ENCODE measurements around the gene ANKAR. TPM values are rescaled to one million over a fixed set of nuclear protein-coding genes. Genes with fewer than 3 reads are reported as not detected.
A peak's percentile ranks its signal among the peaks of the same experiment; 100 is the strongest.

The ANKAR gene
- total and polyA plus RNA-seq, 9 of the 15 experiments (the other 6 are each of a cell fraction or from before 2014, with no cell fraction given) = 0.04 to 0.52 (median 0.39) TPM

DNA sequence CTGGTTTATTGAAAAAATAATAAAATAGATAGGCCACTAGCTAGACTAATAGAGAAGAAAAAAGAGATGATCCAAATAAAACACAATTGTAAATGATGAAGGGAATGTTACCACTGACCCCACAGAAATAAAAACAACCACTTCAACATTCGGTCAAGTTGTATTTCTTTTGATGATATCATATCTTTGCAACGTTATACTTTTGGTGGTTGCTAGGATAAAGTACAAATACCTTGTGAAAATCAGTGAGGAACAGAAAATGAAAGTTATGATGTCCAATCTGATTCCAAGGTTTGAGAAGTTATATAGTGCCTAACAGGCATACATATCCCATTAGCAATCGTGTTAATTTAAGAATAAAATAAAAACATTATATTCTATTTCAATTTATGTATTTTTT lies 19.8 kb upstream of the ANKAR start (continued):
- TF ChIP-seq, protein P1, sequence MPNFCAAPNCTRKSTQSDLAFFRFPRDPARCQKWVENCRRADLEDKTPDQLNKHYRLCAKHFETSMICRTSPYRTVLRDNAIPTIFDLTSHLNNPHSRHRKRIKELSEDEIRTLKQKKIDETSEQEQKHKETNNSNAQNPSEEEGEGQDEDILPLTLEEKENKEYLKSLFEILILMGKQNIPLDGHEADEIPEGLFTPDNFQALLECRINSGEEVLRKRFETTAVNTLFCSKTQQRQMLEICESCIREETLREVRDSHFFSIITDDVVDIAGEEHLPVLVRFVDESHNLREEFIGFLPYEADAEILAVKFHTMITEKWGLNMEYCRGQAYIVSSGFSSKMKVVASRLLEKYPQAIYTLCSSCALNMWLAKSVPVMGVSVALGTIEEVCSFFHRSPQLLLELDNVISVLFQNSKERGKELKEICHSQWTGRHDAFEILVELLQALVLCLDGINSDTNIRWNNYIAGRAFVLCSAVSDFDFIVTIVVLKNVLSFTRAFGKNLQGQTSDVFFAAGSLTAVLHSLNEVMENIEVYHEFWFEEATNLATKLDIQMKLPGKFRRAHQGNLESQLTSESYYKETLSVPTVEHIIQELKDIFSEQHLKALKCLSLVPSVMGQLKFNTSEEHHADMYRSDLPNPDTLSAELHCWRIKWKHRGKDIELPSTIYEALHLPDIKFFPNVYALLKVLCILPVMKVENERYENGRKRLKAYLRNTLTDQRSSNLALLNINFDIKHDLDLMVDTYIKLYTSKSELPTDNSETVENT (CRISPR knock-in tag; IDR thresholded peaks at IDR 0.05) = no peak
- TF ChIP-seq ZKSCAN3 (CRISPR knock-in tag; IDR thresholded peaks at IDR 0.05) (no peak), CHD4 (IDR thresholded peaks at IDR 0.05; ENCODE audit: insufficient read depth, insufficient replicate concordance, low read depth, low read length, poor library complexity, severe bottlenecking) (no peak), CHD1 (IDR thresholded peaks at IDR 0.05; ENCODE audit: low read length) (no peak), THRAP3 (IDR thresholded peaks at IDR 0.05; ENCODE audit: borderline replicate concordance) (no peak), NFIX (CRISPR knock-in tag; IDR thresholded peaks at IDR 0.05; ENCODE audit: low read depth) (no peak), XRCC4 (IDR thresholded peaks at IDR 0.05; ENCODE audit: extremely low read depth, insufficient read depth, insufficient read length) (no peak), SMAD1 (IDR thresholded peaks at IDR 0.05; ENCODE audit: low read depth, low read length, partially characterized antibody) (no peak), LEF1 (IDR thresholded peaks at IDR 0.05) (no peak)

DNA sequence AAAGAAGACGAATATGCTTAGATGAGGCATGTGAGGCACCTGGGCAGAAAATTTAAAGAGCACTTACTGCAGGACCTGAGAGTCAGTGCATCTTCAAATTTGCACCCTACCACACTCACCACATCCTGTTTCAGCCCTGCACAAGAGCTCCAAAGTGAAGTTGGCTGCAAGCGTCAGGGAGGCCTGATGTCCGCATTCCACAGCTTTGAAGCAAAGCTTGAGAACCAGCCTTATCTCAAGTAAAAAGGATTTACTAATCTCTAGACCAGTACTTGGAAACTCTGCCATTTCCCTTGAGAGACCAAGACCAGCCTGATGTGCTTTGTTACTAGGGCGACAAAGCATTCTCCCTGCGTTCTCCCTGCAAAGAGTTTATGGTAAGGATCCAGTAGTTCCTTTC lies 16.6 kb upstream of the ANKAR start:
- Histone ChIP-seq H3K79me2 (ENCODE audit: control insufficient read depth, insufficient read depth, low read length) (peaks cover 16% of the 10 kb centered on the region), H4K20me1 (replicated peaks; ENCODE audit: control insufficient read depth, insufficient read depth, low read length) (no peaks in the 10 kb centered on the region), H3K9me3 (replicated peaks; ENCODE audit: control insufficient read depth, insufficient read depth, low read depth, low read length) (no peaks in the 10 kb centered on the region), H3K36me3 (ENCODE audit: control insufficient read depth, insufficient read depth, low read length) (no peaks in the 10 kb centered on the region), H3K4me3 (no peak overlapping the region), H3K27ac (ENCODE audit: extremely low read depth, low read depth, low read length) (no peak overlapping the region), H3K4me2 (ENCODE audit: insufficient read depth, low read length) (no peak overlapping the region), H3K9ac (ENCODE audit: insufficient read depth in 1 of 2, low read depth in 2 of 2, low read length in 2 of 2) (no peak overlapping the region), H2AFZ (ENCODE audit: low read depth, low read length) (no peak overlapping the region), H3K9me1 (ENCODE audit: control insufficient read depth, insufficient read depth, low read length) (no peaks in the 10 kb centered on the region), H3K27me3 (ENCODE audit: control insufficient read depth in 2 of 2, insufficient read depth in 2 of 2, low read length in 2 of 2) (no peaks in the 10 kb centered on the region), H3K4me1 (replicated peaks in 1 of 2; ENCODE audit: control insufficient read depth in 2 of 2, insufficient read depth in 2 of 2, low read length in 2 of 2) (no peaks in the 10 kb centered on the region; a peak in 1 of 5 replicates)
- FAIRE-seq (peak; percentile 42), DNase-seq (ENCODE audit: extremely low read depth in 1 of 4, low spot score in 3 of 4) (peak in 1 of 4 experiments; percentile 14), ATAC-seq (no peak)
- no peak for TF ChIP-seq DMBX1 (CRISPR knock-in tag; IDR thresholded peaks at IDR 0.05; ENCODE audit: borderline replicate concordance)
- TF ChIP-seq RCOR1 (IDR thresholded peaks at IDR 0.05; ENCODE audit: borderline replicate concordance in 1 of 2, low read depth in 2 of 2, low read length in 2 of 2) = peak in 1 of 2 experiments; percentile 64; a peak in 2 of 4 replicates
- TF ChIP-seq TCF7L2 (IDR thresholded peaks at IDR 0.05; ENCODE audit: low read depth, low read length) = no peak
- TF ChIP-seq NCOA2 (IDR thresholded peaks at IDR 0.05; ENCODE audit: partially characterized antibody in 2 of 2) = no peak
- peak; percentile 36 to 37; a peak in 1 of 4 replicates for TF ChIP-seq KDM1A (IDR thresholded peaks at IDR 0.05)
- peak; percentile 32; the same call in 1 of the 2 replicates for TF ChIP-seq RFX1 (IDR thresholded peaks at IDR 0.05)
- in situ Hi-C loops (cut with MboI) (no loop called here), intact Hi-C loops (cut with micrococcal nuclease) (no loop called here)
- 2% methylated on average over 5 of the region's 5 CpGs for WGBS (ENCODE audit: insufficient coverage, low coverage, missing lambda C conversion rate)
- ChIA-PET POLR2A (interaction anchor here (0.6 to 1.9 kb wide), 2 partner anchors 13 to 29 kb away, joined by 3 to 5 read pairs; no protein-coding TSS in a partner anchor), CTCF (ENCODE audit: low intra/inter-chr PET ratio) (no interaction called here)
- no TSS peak for BruUV-seq (replicated peaks)

Measured in K562 (cell line).